Central memory CD8-positive, alpha-beta T cell (primary cell): ENCODE results near the gene PALLD.

Source experiments
- ATAC-seq: fragments of 150-1000 bp; cut with Tn5 transposase; replicated peaks from 2 replicates; pipeline ENCODE4 v1.10.0; 2022; ENCODE audit warnings: mild to moderate bottlenecking, moderate FRiP score, moderate number of reproducible peaks; ENCODE audit not compliant: poor library complexity, severe bottlenecking; ENCODE audit errors: extremely low read depth
- DNase-seq, 2 donors: peaks; one replicate each; pipeline ENCODE4 v3.0.0; 2021; ENCODE audit warnings: low spot score in 2 of 2
- H3K27ac Mint-ChIP-seq: one replicate; pipeline ENCODE4 v1.8.0; 2022; ENCODE audit warnings: low read depth, mild to moderate bottlenecking, moderate library complexity, mixed read lengths
- H3K27me3 Mint-ChIP-seq: one replicate; pipeline ENCODE4 v1.8.0; 2022; ENCODE audit warnings: mixed read lengths
- H3K36me3 Mint-ChIP-seq: one replicate; pipeline ENCODE4 v1.8.0; 2022; ENCODE audit warnings: mild to moderate bottlenecking, moderate library complexity, mixed read lengths; ENCODE audit not compliant: insufficient read depth
- H3K4me1 Mint-ChIP-seq: one replicate; pipeline ENCODE4 v1.8.0; 2022; ENCODE audit warnings: mixed read lengths
- H3K4me3 Mint-ChIP-seq: one replicate; pipeline ENCODE4 v1.8.0; 2022; ENCODE audit warnings: mild to moderate bottlenecking, moderate library complexity, mixed read lengths
- H3K9me3 Mint-ChIP-seq: one replicate; pipeline ENCODE4 v1.8.0; 2022; ENCODE audit warnings: mixed read lengths

PALLD gene

DNA sequence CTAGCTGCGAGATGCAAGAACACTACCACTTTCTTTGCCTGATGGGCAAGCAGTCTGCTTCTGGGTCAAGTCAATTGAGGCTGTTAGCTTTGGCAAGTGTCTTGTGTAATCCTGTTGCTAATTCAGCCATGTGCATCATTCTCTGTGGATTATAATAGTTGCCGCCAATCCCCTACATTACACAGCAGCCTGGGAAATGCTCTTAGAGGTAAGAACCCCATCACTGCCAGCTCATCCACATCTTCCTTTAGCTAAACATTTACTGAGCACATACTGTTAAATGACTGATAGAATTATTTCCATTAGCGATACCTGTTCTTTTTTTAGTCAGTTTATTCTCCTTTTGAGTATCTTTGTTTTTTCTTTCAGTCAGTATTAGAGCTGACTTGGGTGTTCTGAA, 397.0 kb downstream of the PALLD start:
- H3K27me3 Mint-ChIP-seq = no peaks in the 10 kb centered on the region
- H3K4me1 Mint-ChIP-seq = no peaks in the 10 kb centered on the region
- H3K27ac Mint-ChIP-seq = no peak overlapping the region
- H3K9me3 Mint-ChIP-seq = no peaks in the 10 kb centered on the region
- ATAC-seq (no peak), DNase-seq (no peak)
- peaks cover 13% of the 10 kb centered on the region for H3K36me3 Mint-ChIP-seq
- H3K4me3 Mint-ChIP-seq = no peak overlapping the region

GRCh38 chr4:168900080-168900479, 403.2 kb downstream of the PALLD start:
- Mint-ChIP-seq H3K36me3 (peaks cover 6% of the 10 kb centered on the region), H3K4me1 (no peaks in the 10 kb centered on the region), H3K27me3 (no peaks in the 10 kb centered on the region), H3K9me3 (no peaks in the 10 kb centered on the region), H3K27ac (no peak overlapping the region), H3K4me3 (no peak overlapping the region)
- DNase-seq = no peak
- ATAC-seq = no peak

- Mint-ChIP-seq H3K36me3 (peaks cover 3% of the 10 kb centered on the region), H3K9me3 (no peaks in the 10 kb centered on the region), H3K27ac (peak overlapping the region; percentile 41), H3K4me3 (no peak overlapping the region), H3K4me1 (peaks cover 9% of the 10 kb centered on the region), H3K27me3 (no peaks in the 10 kb centered on the region)
- DNase-seq (no peak), ATAC-seq (peak; percentile 85)
These were observed 410.4 kb downstream of the PALLD start for GRCh38 chr4:168907119-168907698.

DNA sequence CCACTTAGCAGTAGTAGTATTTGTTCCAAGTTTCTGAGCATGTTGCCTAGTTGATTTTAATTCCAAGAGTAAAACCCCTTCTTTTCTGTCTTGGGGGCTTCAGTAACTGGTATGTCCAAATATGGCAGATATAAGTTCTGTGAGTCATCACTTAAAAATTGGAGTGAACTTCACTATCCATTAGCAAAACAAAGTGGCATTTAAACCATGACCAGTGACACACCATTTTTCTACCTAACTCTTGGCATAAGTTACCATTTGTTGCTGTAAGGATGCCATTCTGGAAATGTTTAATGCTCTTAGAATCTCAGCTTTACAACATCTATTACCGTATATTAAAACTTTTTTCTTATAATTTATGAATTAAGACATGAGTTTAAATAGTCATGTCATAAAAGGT, 411.2 kb downstream of the PALLD start:
- Mint-ChIP-seq H3K4me3 (no peak overlapping the region), H3K27ac (peak overlapping the region; percentile 41), H3K27me3 (no peaks in the 10 kb centered on the region), H3K4me1 (peaks cover 9% of the 10 kb centered on the region), H3K9me3 (no peaks in the 10 kb centered on the region), H3K36me3 (peaks cover 3% of the 10 kb centered on the region)
- ATAC-seq (no peak), DNase-seq (no peak)

DNA sequence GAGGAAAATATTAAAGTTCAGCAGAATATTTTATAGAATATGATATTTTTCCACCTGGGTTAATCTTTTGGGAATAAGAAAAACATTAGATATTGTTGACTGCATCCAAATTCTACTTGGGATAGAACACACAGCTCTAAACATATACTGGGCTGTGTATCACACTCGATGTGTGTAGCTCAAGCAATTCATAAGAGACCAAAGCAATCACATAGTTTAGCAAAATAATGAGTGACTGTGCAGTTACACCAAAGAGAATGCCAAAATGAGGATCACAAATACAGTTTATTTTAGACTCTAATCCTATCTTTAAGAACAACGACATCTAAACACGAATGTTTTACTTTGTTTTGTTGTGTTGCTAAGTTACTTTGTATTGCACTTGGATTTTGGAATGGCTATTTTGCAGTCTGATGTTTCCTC, 412.0 kb downstream of the PALLD start:
- peaks cover 3% of the 10 kb centered on the region for H3K36me3 Mint-ChIP-seq
- ATAC-seq (no peak), DNase-seq (no peak)
- H3K27ac Mint-ChIP-seq = no peak overlapping the region
- no peaks in the 10 kb centered on the region for H3K9me3 Mint-ChIP-seq
- no peak overlapping the region for H3K4me3 Mint-ChIP-seq
- no peaks in the 10 kb centered on the region for H3K27me3 Mint-ChIP-seq
- peaks cover 9% of the 10 kb centered on the region for H3K4me1 Mint-ChIP-seq

GRCh38 chr4:168914095-168914494, 417.2 kb downstream of the PALLD start:
- Mint-ChIP-seq H3K4me3 (no peak overlapping the region), H3K9me3 (no peaks in the 10 kb centered on the region), H3K36me3 (peaks cover 2% of the 10 kb centered on the region), H3K4me1 (no peaks in the 10 kb centered on the region), H3K27ac (no peak overlapping the region), H3K27me3 (no peaks in the 10 kb centered on the region)
- ATAC-seq (no peak), DNase-seq (no peak)

- Mint-ChIP-seq H3K4me3 (no peak overlapping the region), H3K9me3 (no peaks in the 10 kb centered on the region), H3K27ac (no peak overlapping the region), H3K4me1 (no peaks in the 10 kb centered on the region), H3K36me3 (peaks cover 2% of the 10 kb centered on the region), H3K27me3 (no peaks in the 10 kb centered on the region)
- DNase-seq = no peak
- no peak for ATAC-seq
These were observed 420.4 kb downstream of the PALLD start for GRCh38 chr4:168917138-168917779.

DNA sequence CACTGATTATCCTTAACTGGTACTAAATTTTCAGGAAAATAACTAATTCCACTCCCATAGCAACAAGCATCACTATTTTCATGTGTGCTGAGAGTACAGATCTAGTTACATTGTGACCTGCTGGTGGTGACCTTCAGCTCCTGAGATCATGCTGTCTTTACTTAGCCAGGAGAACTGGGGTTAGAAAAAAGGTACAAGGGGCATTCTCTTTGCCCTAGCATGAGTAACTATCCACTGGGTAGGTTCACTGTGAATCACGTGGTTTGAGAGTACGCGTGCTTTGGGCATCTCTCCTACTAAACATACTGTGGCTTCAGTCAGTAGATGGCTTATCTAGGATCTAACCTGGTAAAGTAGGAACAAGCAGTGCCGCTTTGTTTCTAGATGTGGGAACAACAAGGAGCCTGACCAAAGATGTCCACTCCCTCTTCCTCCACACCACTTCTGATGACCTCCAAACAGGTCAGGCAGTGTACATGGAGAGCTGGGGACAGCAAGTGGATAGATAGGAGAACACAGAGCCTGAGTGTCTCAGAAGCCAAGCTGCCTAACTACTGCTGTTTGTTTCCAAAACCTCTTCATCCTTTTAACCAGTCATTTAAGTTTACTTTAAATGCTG, 423.0 kb downstream of the PALLD start:
- ATAC-seq = no peak
- no peaks in the 10 kb centered on the region for H3K27me3 Mint-ChIP-seq
- no peaks in the 10 kb centered on the region for H3K9me3 Mint-ChIP-seq
- H3K4me1 Mint-ChIP-seq = peaks cover 5% of the 10 kb centered on the region
- H3K4me3 Mint-ChIP-seq = no peak overlapping the region
- H3K27ac Mint-ChIP-seq = no peak overlapping the region
- H3K36me3 Mint-ChIP-seq = peaks cover 4% of the 10 kb centered on the region
- DNase-seq = no peak

GRCh38 chr4:168920441-168921065, 423.7 kb downstream of the PALLD start:
- H3K4me1 Mint-ChIP-seq = peaks cover 5% of the 10 kb centered on the region
- no peaks in the 10 kb centered on the region for H3K27me3 Mint-ChIP-seq
- ATAC-seq = no peak
- no peak overlapping the region for H3K4me3 Mint-ChIP-seq
- peaks cover 4% of the 10 kb centered on the region for H3K36me3 Mint-ChIP-seq
- no peak for DNase-seq
- no peaks in the 10 kb centered on the region for H3K9me3 Mint-ChIP-seq
- no peak overlapping the region for H3K27ac Mint-ChIP-seq

DNA sequence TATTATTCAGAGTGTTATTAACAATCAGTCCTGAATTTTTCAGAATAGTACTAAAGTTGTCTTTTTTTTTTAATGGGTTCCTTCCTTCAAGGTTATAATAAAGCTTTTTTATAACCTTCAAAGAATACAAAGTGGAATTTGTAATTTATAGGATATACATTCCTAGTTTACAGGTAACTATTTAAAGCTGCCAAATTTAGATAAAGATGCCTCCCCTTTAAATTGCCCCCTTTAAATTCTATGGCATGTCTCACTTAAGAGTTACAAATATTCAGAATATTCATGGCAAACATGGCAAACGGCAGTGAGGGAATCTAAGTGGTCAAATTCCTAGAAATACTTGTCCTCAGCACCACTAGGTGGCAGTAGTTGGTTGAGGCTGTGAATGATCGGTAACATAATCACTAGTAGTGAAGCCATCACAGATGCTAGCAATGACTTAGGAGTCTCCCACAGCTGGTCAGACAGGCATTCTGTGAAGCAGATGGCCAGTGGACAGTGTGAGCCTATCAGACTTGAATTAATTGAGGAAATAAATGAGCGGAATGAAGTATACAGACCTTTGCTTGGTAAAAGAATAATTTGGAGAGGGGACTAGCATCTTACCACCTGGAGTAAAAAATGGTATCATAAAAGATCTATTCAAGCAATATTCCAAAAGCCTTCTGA, 426.8 kb downstream of the PALLD start:
- Mint-ChIP-seq H3K4me1 (peaks cover 5% of the 10 kb centered on the region), H3K27ac (no peak overlapping the region), H3K9me3 (no peaks in the 10 kb centered on the region), H3K36me3 (peaks cover 4% of the 10 kb centered on the region), H3K4me3 (no peak overlapping the region), H3K27me3 (no peaks in the 10 kb centered on the region)
- ATAC-seq (no peak), DNase-seq (peak in 1 of 2 donors; percentile 19)

GRCh38 chr4:168924667-168925066, 427.8 kb downstream of the PALLD start:
- Mint-ChIP-seq H3K27ac (no peak overlapping the region), H3K4me1 (peaks cover 5% of the 10 kb centered on the region), H3K36me3 (peaks cover 4% of the 10 kb centered on the region), H3K27me3 (no peaks in the 10 kb centered on the region), H3K9me3 (no peaks in the 10 kb centered on the region), H3K4me3 (no peak overlapping the region)
- no peak for DNase-seq
- ATAC-seq = no peak

DNA sequence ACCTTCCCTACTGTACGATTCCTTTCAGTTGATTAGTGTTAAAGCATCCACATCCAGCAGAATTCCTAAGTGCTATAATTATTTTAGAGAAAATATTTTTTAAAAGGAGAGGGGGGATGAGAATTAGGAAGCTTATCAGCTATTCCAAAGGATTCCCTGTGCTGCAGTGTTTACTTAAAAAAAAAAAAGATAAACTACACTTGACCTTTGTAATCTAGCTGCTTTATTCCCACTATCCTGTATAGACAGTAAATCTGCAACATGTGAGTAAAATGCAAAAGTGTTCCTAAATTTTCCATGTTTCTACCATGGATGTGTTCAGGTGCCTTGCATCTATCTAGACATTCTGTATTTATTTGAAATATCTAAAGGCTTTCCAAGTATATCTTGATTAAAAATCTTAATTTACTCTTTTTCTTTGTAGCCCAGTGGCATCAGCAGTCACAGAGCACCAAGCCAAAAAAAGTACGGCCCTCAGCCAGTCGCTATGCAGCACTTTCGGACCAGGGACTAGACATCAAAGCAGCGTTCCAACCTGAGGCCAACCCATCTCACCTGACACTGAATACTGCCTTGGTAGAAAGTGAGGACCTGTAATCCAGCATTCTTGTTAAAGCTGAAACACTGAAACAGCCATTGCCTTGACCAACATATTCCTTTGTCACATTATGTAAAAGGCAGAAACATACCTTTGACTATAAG, 429.1 kb downstream of the PALLD start:
- no peak overlapping the region for H3K4me3 Mint-ChIP-seq
- H3K4me1 Mint-ChIP-seq = peaks cover 5% of the 10 kb centered on the region
- no peak overlapping the region for H3K27ac Mint-ChIP-seq
- DNase-seq (no peak), ATAC-seq (no peak)
- H3K27me3 Mint-ChIP-seq = no peaks in the 10 kb centered on the region
- no peaks in the 10 kb centered on the region for H3K9me3 Mint-ChIP-seq
- peaks cover 4% of the 10 kb centered on the region for H3K36me3 Mint-ChIP-seq
